Mesenchymal stem cell (in vitro differentiated cells and primary cell): ENCODE data around the gene ZRANB1.

Source experiments
- DNase-seq: peaks from one replicate; pipeline ENCODE4 v3.0.0-alpha.2; 2013
- H2AFZ ChIP-seq: one replicate; pipeline ENCODE4 v1.6.1; 2013; ENCODE audit warnings: low read depth, mild to moderate bottlenecking, control low read depth, inconsistent platforms, low read length, moderate library complexity
- H2AK5ac ChIP-seq: 2 replicates; pipeline ENCODE4 v1.6.1; 2013; ENCODE audit warnings: low read length, moderate library complexity, mild to moderate bottlenecking, inconsistent platforms; ENCODE audit not compliant: severe bottlenecking
- H2BK120ac ChIP-seq: one replicate; pipeline ENCODE4 v1.6.1; 2013; ENCODE audit warnings: low read depth, mild to moderate bottlenecking, inconsistent platforms, low read length, moderate library complexity
- H2BK12ac ChIP-seq, 2 experiments: one replicate each; pipeline ENCODE4 v1.6.1; 2013; ENCODE audit warnings: inconsistent platforms in 2 of 2, low read length in 2 of 2, mild to moderate bottlenecking in 2 of 2, moderate library complexity in 2 of 2, control low read depth in 1 of 2
- H2BK15ac ChIP-seq: one replicate; pipeline ENCODE4 v1.6.1; 2013; ENCODE audit warnings: mild to moderate bottlenecking, low read depth, inconsistent platforms; ENCODE audit not compliant: poor library complexity, severe bottlenecking
- H2BK5ac ChIP-seq: 2 replicates; pipeline ENCODE4 v1.6.1; 2013; ENCODE audit warnings: low read depth, mild to moderate bottlenecking, low read length, control low read depth, inconsistent platforms; ENCODE audit not compliant: poor library complexity, severe bottlenecking
- H3K14ac ChIP-seq, 2 experiments: one replicate each; pipeline ENCODE4 v1.6.1; 2013; ENCODE audit warnings: inconsistent platforms in 2 of 2, low read length in 2 of 2, control low read depth in 1 of 2, mild to moderate bottlenecking in 1 of 2, moderate library complexity in 1 of 2
- H3K18ac ChIP-seq, 2 experiments: one replicate each; pipeline ENCODE4 v1.6.1; 2013; ENCODE audit warnings: inconsistent platforms in 2 of 2, low read length in 2 of 2, control low read depth in 1 of 2, low read depth in 1 of 2, mild to moderate bottlenecking in 1 of 2
- H3K23ac ChIP-seq, 2 experiments: one replicate each; pipeline ENCODE4 v1.6.1; 2013; ENCODE audit warnings: inconsistent platforms in 2 of 2, low read length in 2 of 2, mild to moderate bottlenecking in 2 of 2, moderate library complexity in 2 of 2, control low read depth in 1 of 2
- H3K27ac ChIP-seq: 2 replicates; pipeline ENCODE4 v1.5.1; 2013; ENCODE audit warnings: mild to moderate bottlenecking, moderate library complexity, low read length, control low read depth, inconsistent platforms; ENCODE audit not compliant: poor library complexity, severe bottlenecking
- H3K27me3 ChIP-seq, 2 experiments: 2 replicates each; pipeline versions ENCODE4 v1.6.1 to v1.7.0; 2013; ENCODE audit warnings: low read length in 2 of 2, mild to moderate bottlenecking in 2 of 2, moderate library complexity in 2 of 2, control low read depth in 1 of 2, inconsistent platforms in 1 of 2; ENCODE audit not compliant: control insufficient read depth in 1 of 2, insufficient read depth in 1 of 2
- H3K36me3 ChIP-seq, 2 experiments: 2 replicates each; pipeline versions ENCODE4 v1.6.1 to v1.7.0; 2013; ENCODE audit warnings: low read length in 2 of 2, control low read depth in 1 of 2, inconsistent platforms in 1 of 2, low read depth in 1 of 2, mild to moderate bottlenecking in 1 of 2; ENCODE audit not compliant: insufficient read depth in 2 of 2, control insufficient read depth in 1 of 2
- H3K4ac ChIP-seq, 2 experiments: one replicate each; pipeline ENCODE4 v1.6.1; 2013; ENCODE audit warnings: inconsistent platforms in 2 of 2, low read length in 2 of 2, mild to moderate bottlenecking in 2 of 2, moderate library complexity in 2 of 2, control low read depth in 1 of 2, low read depth in 1 of 2
- H3K4me1 ChIP-seq: 2 replicates; pipeline ENCODE4 v1.6.1; 2013; ENCODE audit warnings: low read depth, low read length, control low read depth; ENCODE audit not compliant: control insufficient read depth, insufficient read depth
- H3K4me2 ChIP-seq: 2 replicates; pipeline ENCODE4 v1.6.1; 2013; ENCODE audit warnings: low read length, mild to moderate bottlenecking, inconsistent platforms; ENCODE audit not compliant: poor library complexity, severe bottlenecking
- H3K4me3 ChIP-seq, 2 experiments: 2 replicates each; pipeline versions ENCODE4 v1.5.1 to v1.7.0; 2013; ENCODE audit warnings: low read length in 2 of 2, mild to moderate bottlenecking in 2 of 2, control low read depth in 1 of 2, low read depth in 1 of 2; ENCODE audit not compliant: insufficient read depth in 1 of 2
- H3K79me1 ChIP-seq: replicated peaks from 2 replicates; pipeline ENCODE4 v1.6.1; 2013; ENCODE audit warnings: mild to moderate bottlenecking, control low read depth, low read length, inconsistent platforms; ENCODE audit not compliant: poor library complexity, severe bottlenecking
- H3K9ac ChIP-seq: 2 replicates; pipeline ENCODE4 v1.7.0; 2013; ENCODE audit warnings: mild to moderate bottlenecking, low read length, moderate library complexity
- H3K9me3 ChIP-seq: 2 replicates; pipeline ENCODE4 v1.7.0; 2013; ENCODE audit warnings: mild to moderate bottlenecking, low read length; ENCODE audit not compliant: control insufficient read depth
- H4K8ac ChIP-seq: one replicate; pipeline ENCODE4 v1.6.1; 2013; ENCODE audit warnings: inconsistent platforms, mild to moderate bottlenecking, low read length, moderate library complexity
- H4K91ac ChIP-seq: one replicate; pipeline ENCODE4 v1.6.1; 2013; ENCODE audit warnings: mild to moderate bottlenecking, low read length, inconsistent platforms
- WGBS: methylation state at CpG from one replicate; pipeline ENCODE4 v1.1.7; 2013; ENCODE audit warnings: mixed read lengths; 5-methylcytosine and 5-hydroxymethylcytosine counted together

Gene ZRANB1

GRCh38 chr10:124918906-124919305, 23.0 kb upstream of the ZRANB1 start:
- Histone ChIP-seq H3K9me3 (no peaks in the 10 kb centered on the region), H3K9ac (peak overlapping the region; percentile 100), H3K27ac (no peak overlapping the region), H2BK5ac (no peak overlapping the region), H2AFZ (no peak overlapping the region), H3K4me1 (peaks cover 4% of the 10 kb centered on the region), H2BK12ac (no peak overlapping the region), H3K23ac (no peak overlapping the region), H2BK120ac (no peak overlapping the region), H3K4me2 (no peak overlapping the region), H3K4ac (no peak overlapping the region), H3K4me3 (peak overlapping the region in 1 of 2 experiments; percentile 92), H4K91ac (no peak overlapping the region), H2BK15ac (no peak overlapping the region), H3K36me3 (peaks cover 8 to 9% of the 10 kb centered on the region in 2 experiments), H4K8ac (no peak overlapping the region), H3K14ac (no peak overlapping the region), H3K18ac (no peak overlapping the region), H2AK5ac (no peak overlapping the region), H3K27me3 (no peaks in the 10 kb centered on the region), H3K79me1 (peaks cover 2% of the 10 kb centered on the region)
- no peak for DNase-seq
- WGBS = 100% methylated on average over 3 of the region's 3 CpGs

GRCh38 chr10:124921261-124921660, 20.7 kb upstream of the ZRANB1 start:
- no peaks in the 10 kb centered on the region for H3K79me1 ChIP-seq
- no peak overlapping the region for H3K4me2 ChIP-seq
- no peak overlapping the region for H4K8ac ChIP-seq
- no peaks in the 10 kb centered on the region for H3K27me3 ChIP-seq
- H3K27ac ChIP-seq = no peak overlapping the region
- H2AFZ ChIP-seq = no peak overlapping the region
- H3K9ac ChIP-seq = no peak overlapping the region
- H3K4me1 ChIP-seq = peaks cover 3% of the 10 kb centered on the region
- no peak overlapping the region for H2BK5ac ChIP-seq
- H2AK5ac ChIP-seq = no peak overlapping the region
- no peak overlapping the region for H4K91ac ChIP-seq
- no peak overlapping the region for H3K4ac ChIP-seq
- H3K4me3 ChIP-seq = no peak overlapping the region
- H3K36me3 ChIP-seq = peaks cover 8 to 9% of the 10 kb centered on the region in 2 experiments
- no peaks in the 10 kb centered on the region for H3K9me3 ChIP-seq
- no peak overlapping the region for H2BK15ac ChIP-seq
- H3K18ac ChIP-seq = no peak overlapping the region
- 100% methylated on average over 1 of the region's 1 CpG for WGBS
- no peak overlapping the region for H3K23ac ChIP-seq
- no peak overlapping the region for H2BK12ac ChIP-seq
- H3K14ac ChIP-seq = no peak overlapping the region
- DNase-seq = no peak
- H2BK120ac ChIP-seq = no peak overlapping the region

- H3K4ac ChIP-seq = no peak overlapping the region
- H3K9ac ChIP-seq = no peak overlapping the region
- no peak overlapping the region for H2AK5ac ChIP-seq
- H2BK5ac ChIP-seq = no peak overlapping the region
- H4K91ac ChIP-seq = no peak overlapping the region
- H3K4me3 ChIP-seq = no peak overlapping the region
- WGBS = 100% methylated on average over 1 of the region's 5 CpGs
- H4K8ac ChIP-seq = no peak overlapping the region
- no peak overlapping the region for H3K23ac ChIP-seq
- no peak overlapping the region for H3K27ac ChIP-seq
- DNase-seq = no peak
- H3K4me2 ChIP-seq = no peak overlapping the region
- peak overlapping the region in 1 of 2 experiments; percentile 23 for H2BK12ac ChIP-seq
- H3K27me3 ChIP-seq = no peaks in the 10 kb centered on the region
- no peak overlapping the region for H3K14ac ChIP-seq
- no peak overlapping the region for H2BK15ac ChIP-seq
- H3K4me1 ChIP-seq = peaks cover 3% of the 10 kb centered on the region
- peak overlapping the region in 1 of 2 experiments; percentile 21 for H3K18ac ChIP-seq
- H2AFZ ChIP-seq = no peak overlapping the region
- H2BK120ac ChIP-seq = peak overlapping the region; percentile 19
- H3K9me3 ChIP-seq = no peaks in the 10 kb centered on the region
- no peaks in the 10 kb centered on the region for H3K79me1 ChIP-seq
- H3K36me3 ChIP-seq = peaks cover 9 to 19% of the 10 kb centered on the region in 2 experiments
Observed at GRCh38 chr10:124923684-124924083, 18.2 kb upstream of the ZRANB1 start.

- no peak overlapping the region for H2AFZ ChIP-seq
- no peak overlapping the region for H4K91ac ChIP-seq
- H2BK5ac ChIP-seq = no peak overlapping the region
- WGBS = 93% methylated on average over 3 of the region's 5 CpGs
- H3K9ac ChIP-seq = no peak overlapping the region
- no peak overlapping the region for H3K23ac ChIP-seq
- no peak overlapping the region for H3K4me3 ChIP-seq
- H3K4me1 ChIP-seq = no peaks in the 10 kb centered on the region
- no peak overlapping the region for H4K8ac ChIP-seq
- peaks cover 9 to 23% of the 10 kb centered on the region in 2 experiments for H3K36me3 ChIP-seq
- H2BK15ac ChIP-seq = no peak overlapping the region
- no peak overlapping the region for H3K27ac ChIP-seq
- no peaks in the 10 kb centered on the region for H3K9me3 ChIP-seq
- H3K27me3 ChIP-seq = no peaks in the 10 kb centered on the region
- H3K4ac ChIP-seq = no peak overlapping the region
- DNase-seq = no peak
- H3K79me1 ChIP-seq = no peaks in the 10 kb centered on the region
- no peak overlapping the region for H3K14ac ChIP-seq
- H3K18ac ChIP-seq = no peak overlapping the region
- H3K4me2 ChIP-seq = no peak overlapping the region
- no peak overlapping the region for H2BK12ac ChIP-seq
- H2AK5ac ChIP-seq = no peak overlapping the region
- H2BK120ac ChIP-seq = no peak overlapping the region
Observed at GRCh38 chr10:124926548-124926947, 15.4 kb upstream of the ZRANB1 start.
